SK-N-SH (cell line): ENCODE measurements around the gene ITSN1.

ENCODE experiments used
- CTCF ChIP-seq: fragments of 200-600 bp; sonication (generic); IDR thresholded peaks from 2 replicates; pipeline ENCODE4 v1.6.1; 2017; ENCODE audit warnings: antibody characterized with exemption, mild to moderate bottlenecking, moderate library complexity
- EZH2phosphoT487 ChIP-seq: fragments of 200-600 bp; sonication (generic); IDR thresholded peaks from 2 replicates; pipeline ENCODE4 v1.6.1; 2017; ENCODE audit warnings: low read depth, mixed run types, mild to moderate bottlenecking, antibody characterized with exemption, moderate library complexity, borderline replicate concordance
- FOSL2 ChIP-seq: IDR thresholded peaks from 2 replicates; pipeline ENCODE4 v1.4.0; 2012; ENCODE audit warnings: low read depth, mild to moderate bottlenecking, moderate library complexity, borderline replicate concordance
- GABPA ChIP-seq: IDR thresholded peaks from 2 replicates; pipeline ENCODE4 v1.4.0; 2012; ENCODE audit warnings: low read depth, mild to moderate bottlenecking
- MAX ChIP-seq: IDR thresholded peaks from 2 replicates; pipeline ENCODE4 v1.4.0; 2012; ENCODE audit warnings: low read depth
- MEF2A ChIP-seq: IDR thresholded peaks from 2 replicates; pipeline ENCODE4 v1.4.0; 2012; ENCODE audit warnings: low read depth, borderline replicate concordance
- NFIC ChIP-seq: IDR thresholded peaks from 2 replicates; pipeline ENCODE4 v1.4.0; 2012; ENCODE audit warnings: borderline replicate concordance
- POLR2AphosphoS5 ChIP-seq: IDR thresholded peaks from 2 replicates; pipeline ENCODE4 v1.6.1; 2012; ENCODE audit warnings: low read depth, low read length
- REST ChIP-seq: IDR thresholded peaks from 2 replicates; pipeline ENCODE4 v1.6.1; 2012; ENCODE audit warnings: mild to moderate bottlenecking, low read depth, low read length, moderate library complexity
- ZBTB33 ChIP-seq: IDR thresholded peaks from 2 replicates; pipeline ENCODE4 v1.4.0; 2012; ENCODE audit warnings: low read depth, borderline replicate concordance

GRCh38 chr21:33896691-33897090 is 254.4 kb downstream of the ITSN1 start:
- TF ChIP-seq CTCF (no peak), ZBTB33 (no peak), EZH2phosphoT487 (no peak), MEF2A (no peak), REST (no peak), MAX (no peak), GABPA (no peak), POLR2AphosphoS5 (no peak), NFIC (no peak), FOSL2 (no peak)
